Ishikawa (cell line): Measurements from ENCODE around the gene CCDC187.

Experiments used
- EP300 ChIP-seq: IDR thresholded peaks from 2 replicates; pipeline ENCODE4 v1.6.1; 2012; ENCODE audit warnings: borderline replicate concordance
- TEAD4 ChIP-seq: IDR thresholded peaks from 2 replicates; pipeline ENCODE4 v1.6.1; 2012

DNA sequence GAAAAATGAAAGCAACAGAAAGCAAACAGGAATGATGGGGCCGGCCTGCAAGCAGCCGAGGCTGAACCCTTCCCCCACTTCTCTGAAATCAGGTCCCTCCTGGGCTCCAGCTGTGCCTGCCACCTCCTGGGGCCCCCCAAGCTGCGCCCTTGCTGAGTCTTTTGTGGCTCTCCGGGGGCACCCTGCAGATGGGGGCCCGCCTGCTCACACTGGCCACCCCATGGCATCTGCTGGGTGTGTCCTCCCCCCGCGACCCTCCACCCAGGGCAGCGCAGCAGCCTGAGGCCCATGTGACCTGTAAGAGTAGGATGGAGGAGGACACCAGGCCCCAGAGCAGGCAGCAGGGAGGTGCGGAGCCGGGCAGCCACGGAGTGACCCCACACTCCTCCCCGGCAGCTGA lies 29.2 kb upstream of the CCDC187 start:
- no peak for TF ChIP-seq TEAD4
- no peak for TF ChIP-seq EP300
